B cell (primary cell): ENCODE results near the gene HHLA2. TPM values are rescaled to one million over a fixed set of nuclear protein-coding genes. Genes with fewer than 3 reads are reported as not detected.

Experiments used
- ATAC-seq: fragments of 200-7000 bp; cut with Tn5 transposase; one replicate; pipeline ENCODE4 v1.10.0; 2021; ENCODE audit warnings: low read depth, mild to moderate bottlenecking, moderate number of reproducible peaks, moderate library complexity
- CTCF ChIA-PET: fragments of 350-600 bp; sonication (Branson Sonifier 250); formaldehyde crosslinking; loops from one replicate; lab custom pipeline; 2021; ENCODE audit warnings: antibody characterized with exemption, inconsistent platforms; lab: Charles Lee
- POLR2A ChIA-PET: fragments of 350-600 bp; sonication (Branson Sonifier 250); formaldehyde crosslinking; loops from one replicate; lab custom pipeline; 2021; ENCODE audit warnings: antibody characterized with exemption; lab: Charles Lee
- DNase-seq: peaks from one replicate; pipeline ENCODE4 v3.0.0; 2013
- H2AFZ ChIP-seq: 2 replicates; pipeline ENCODE4 v1.6.1; 2012; ENCODE audit warnings: mild to moderate bottlenecking, low read depth, low read length; ENCODE audit not compliant: insufficient read depth, poor library complexity, severe bottlenecking
- H3K27ac ChIP-seq, 2 donors: 1 replicate in 1 of 2; 2 replicates in 1 of 2; pipeline ENCODE4 v1.5.1; 2012 to 2013; ENCODE audit warnings: low read length in 2 of 2, mild to moderate bottlenecking in 2 of 2, moderate library complexity in 1 of 2
- H3K27me3 ChIP-seq, 4 experiments: fragments of 200-600 bp in 1 of 4; sonication (generic) in 1 of 4; replicated peaks in 1 of 4; 1 replicate in 2 of 4; 2 replicates in 2 of 4; pipeline versions ENCODE4 v1.6.1 to v1.7.0; 2013 to 2016; ENCODE audit warnings: low read length in 3 of 4, mild to moderate bottlenecking in 2 of 4, mixed read lengths in 1 of 4, moderate library complexity in 1 of 4; ENCODE audit not compliant: insufficient read depth in 4 of 4, control insufficient read depth in 3 of 4; ENCODE audit errors: control extremely low read depth in 1 of 4
- H3K36me3 ChIP-seq, 2 experiments: replicated peaks in 1 of 2; 1 replicate in 1 of 2; 2 replicates in 1 of 2; pipeline versions ENCODE4 v1.6.1 to v1.7.1; 2013; ENCODE audit warnings: low read length in 1 of 2; ENCODE audit not compliant: insufficient read depth in 2 of 2, control insufficient read depth in 1 of 2; ENCODE audit errors: control extremely low read depth in 1 of 2, extremely low read depth in 1 of 2
- H3K4me1 ChIP-seq, 2 donors: fragments of 200-600 bp in 1 of 2; sonication (generic) in 1 of 2; 1 replicate in 1 of 2; 2 replicates in 1 of 2; pipeline versions ENCODE4 v1.5.1 to v1.6.1; 2013 to 2017; ENCODE audit warnings: low read length in 2 of 2; ENCODE audit not compliant: control insufficient read depth in 2 of 2, insufficient read depth in 2 of 2
- H3K4me2 ChIP-seq: replicated peaks from 2 replicates; pipeline ENCODE3; 2012; ENCODE audit warnings: mild to moderate bottlenecking, low read depth, low read length; ENCODE audit not compliant: poor library complexity, severe bottlenecking
- H3K4me3 ChIP-seq, 5 experiments: fragments of 200-600 bp in 1 of 5; sonication (generic) in 1 of 5; 1 replicate in 3 of 5; 2 replicates in 2 of 5; pipeline versions ENCODE4 v1.5.1 to v1.7.0; 2011 to 2016; ENCODE audit warnings: low read length in 4 of 5, mild to moderate bottlenecking in 4 of 5, low read depth in 2 of 5, control low read depth in 1 of 5, moderate library complexity in 1 of 5; ENCODE audit not compliant: insufficient read depth in 1 of 5; ENCODE audit errors: control extremely low read depth in 1 of 5, extremely low read depth in 1 of 5
- H3K79me2 ChIP-seq: fragments of 200-600 bp; sonication (generic); one replicate; pipeline ENCODE4 v1.6.0; 2016; ENCODE audit warnings: low read length; ENCODE audit not compliant: control insufficient read depth, insufficient read depth
- H3K9ac ChIP-seq: fragments of 200-600 bp; sonication (generic); 2 replicates; pipeline ENCODE4 v1.6.1; 2017; ENCODE audit warnings: mild to moderate bottlenecking, low read length, moderate library complexity
- H3K9me3 ChIP-seq, 3 donors: one replicate each; pipeline versions ENCODE4 v1.6.1 to v1.7.1; 2013; ENCODE audit warnings: low read length in 2 of 3; ENCODE audit not compliant: control insufficient read depth in 2 of 3, insufficient read depth in 1 of 3; ENCODE audit errors: control extremely low read depth in 1 of 3
- H4K20me1 ChIP-seq: 2 replicates; pipeline ENCODE4 v1.6.0; 2012; ENCODE audit warnings: mild to moderate bottlenecking, low read length; ENCODE audit not compliant: insufficient read depth, control insufficient read depth, poor library complexity, severe bottlenecking
- H3K27ac Mint-ChIP-seq: one replicate; pipeline ENCODE4 v1.8.0; 2021; ENCODE audit warnings: mixed read lengths
- H3K27me3 Mint-ChIP-seq: one replicate; pipeline ENCODE4 v1.8.0; 2021; ENCODE audit warnings: mixed read lengths
- H3K4me1 Mint-ChIP-seq: one replicate; pipeline ENCODE4 v1.8.0; 2021; ENCODE audit warnings: mixed read lengths
- H3K4me3 Mint-ChIP-seq: one replicate; pipeline ENCODE4 v1.8.0; 2021; ENCODE audit warnings: mixed read lengths
- H3K9me3 Mint-ChIP-seq: one replicate; pipeline ENCODE4 v1.8.0; 2022; ENCODE audit warnings: mixed read lengths; ENCODE audit not compliant: insufficient read depth
- EZH2 ChIP-seq: IDR thresholded peaks from 2 replicates; pipeline ENCODE4 v1.6.1; 2012; ENCODE audit warnings: borderline replicate concordance, low read depth, mild to moderate bottlenecking, moderate library complexity, low read length; ENCODE audit not compliant: insufficient read depth, poor library complexity, severe bottlenecking
- WGBS: methylation state at CpG from one replicate; pipeline ENCODE4 v1.1.5; 2013; ENCODE audit warnings: missing lambda C conversion rate; ENCODE audit not compliant: insufficient coverage; 5-methylcytosine and 5-hydroxymethylcytosine counted together
- intact Hi-C: fragments of 100-400 bp; cut with micrococcal nuclease; formaldehyde crosslinking; loops from one replicate; pipeline ENCODE4 v1.10.0; 2022
- polyA plus RNA-seq: library from polyadenylated mRNA; depleted of rRNA; stranded (reverse); fragments of >200 nt; gene quantifications from 2 replicates; pipeline ENCODE4 v1.2.3, GENCODE V29; 2012
- total RNA-seq, 2 donors: library from RNA; stranded (reverse); fragments of 120-200 nt in 1 of 2; gene quantifications; 1 replicate in 1 of 2; 2 replicates in 1 of 2; pipeline versions ENCODE4 v1.2.3 to v1.2.4, GENCODE V29; 2013 to 2022
- TF ChIP-seq, protein P1 (sequence below): fragments of 200-600 bp; IDR thresholded peaks from one replicate; pipeline ENCODE4 v1.8.0; 2022; ENCODE audit warnings: antibody characterized with exemption, mild to moderate bottlenecking

HHLA2 gene
- total and polyA plus RNA-seq, 2 donors (not counting 1 experiment from before 2014, with no cell fraction given): 0.84 TPM

DNA sequence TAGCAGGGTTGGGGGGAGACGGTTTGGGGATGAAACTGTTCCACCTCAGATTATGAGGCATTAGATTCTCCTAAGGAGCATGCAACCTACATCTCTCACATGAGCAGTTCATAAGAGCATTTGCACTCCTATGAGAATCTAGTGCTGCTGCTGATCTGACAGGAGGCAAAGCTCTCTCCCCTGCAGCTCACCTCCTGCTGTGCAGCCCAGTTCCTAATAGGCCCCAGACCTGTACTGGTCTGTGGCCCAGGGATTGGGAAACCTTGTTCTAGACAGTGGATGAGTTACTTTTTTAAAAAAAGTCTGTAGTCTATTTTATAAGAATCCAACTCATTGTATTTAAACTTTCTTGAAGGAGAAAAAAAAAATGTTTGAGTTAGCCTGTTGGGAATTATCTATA lies 100.0 kb downstream of the HHLA2 start:
- Histone ChIP-seq H4K20me1 (no peaks in the 10 kb centered on the region), H3K79me2 (no peaks in the 10 kb centered on the region), H3K36me3 (no peaks in the 10 kb centered on the region), H3K4me1 (no peaks in the 10 kb centered on the region), H3K9ac (no peak overlapping the region), H3K4me2 (no peak overlapping the region), H3K27ac (no peak overlapping the region), H3K27me3 (no peaks in the 10 kb centered on the region), H2AFZ (no peak overlapping the region), H3K9me3 (peaks cover 0 to 4% (median 4%) of the 10 kb centered on the region in 3 donors), H3K4me3 (no peak overlapping the region)
- H3K27me3 Mint-ChIP-seq: peaks cover 4% of the 10 kb centered on the region
- ATAC-seq (no peak), DNase-seq (no peak)
- H3K9me3 Mint-ChIP-seq: no peaks in the 10 kb centered on the region
- no CpG with 5 or more reads among the region's 1 CpG for WGBS
- ChIA-PET POLR2A (no interaction called here), CTCF (no interaction called here)
- intact Hi-C loops: no loop called here
- no peaks in the 10 kb centered on the region for H3K4me1 Mint-ChIP-seq
- TF ChIP-seq EZH2: no peak
- TF ChIP-seq, protein P1, sequence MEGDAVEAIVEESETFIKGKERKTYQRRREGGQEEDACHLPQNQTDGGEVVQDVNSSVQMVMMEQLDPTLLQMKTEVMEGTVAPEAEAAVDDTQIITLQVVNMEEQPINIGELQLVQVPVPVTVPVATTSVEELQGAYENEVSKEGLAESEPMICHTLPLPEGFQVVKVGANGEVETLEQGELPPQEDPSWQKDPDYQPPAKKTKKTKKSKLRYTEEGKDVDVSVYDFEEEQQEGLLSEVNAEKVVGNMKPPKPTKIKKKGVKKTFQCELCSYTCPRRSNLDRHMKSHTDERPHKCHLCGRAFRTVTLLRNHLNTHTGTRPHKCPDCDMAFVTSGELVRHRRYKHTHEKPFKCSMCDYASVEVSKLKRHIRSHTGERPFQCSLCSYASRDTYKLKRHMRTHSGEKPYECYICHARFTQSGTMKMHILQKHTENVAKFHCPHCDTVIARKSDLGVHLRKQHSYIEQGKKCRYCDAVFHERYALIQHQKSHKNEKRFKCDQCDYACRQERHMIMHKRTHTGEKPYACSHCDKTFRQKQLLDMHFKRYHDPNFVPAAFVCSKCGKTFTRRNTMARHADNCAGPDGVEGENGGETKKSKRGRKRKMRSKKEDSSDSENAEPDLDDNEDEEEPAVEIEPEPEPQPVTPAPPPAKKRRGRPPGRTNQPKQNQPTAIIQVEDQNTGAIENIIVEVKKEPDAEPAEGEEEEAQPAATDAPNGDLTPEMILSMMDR: no peak
- H3K27ac Mint-ChIP-seq: no peak overlapping the region
- no peak overlapping the region for H3K4me3 Mint-ChIP-seq

DNA sequence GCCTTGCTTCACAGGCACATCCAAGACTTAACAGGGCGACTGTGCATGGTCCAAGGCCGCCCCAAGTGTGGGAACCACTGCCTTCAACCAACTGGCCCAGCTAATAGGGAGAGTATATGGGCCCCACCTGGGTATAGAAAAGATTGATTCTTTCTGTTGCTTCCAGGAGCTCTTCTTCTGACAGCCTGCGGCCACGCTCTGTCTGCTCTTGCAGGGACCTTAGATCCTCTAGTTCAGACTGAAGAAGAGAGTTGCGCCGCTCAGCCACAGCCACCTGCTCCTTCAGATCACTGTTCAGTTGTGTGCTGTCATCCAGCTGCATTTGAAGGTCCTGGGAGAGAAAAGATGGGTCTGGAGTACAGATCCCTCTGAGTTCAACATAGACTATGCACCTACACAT lies 102.2 kb downstream of the HHLA2 start:
- TF ChIP-seq EZH2: no peak
- TF ChIP-seq, protein P1: no peak
- H3K9me3 Mint-ChIP-seq: no peaks in the 10 kb centered on the region
- Histone ChIP-seq H3K79me2 (no peaks in the 10 kb centered on the region), H3K9ac (no peak overlapping the region), H3K27me3 (no peaks in the 10 kb centered on the region), H3K4me3 (no peak overlapping the region), H3K27ac (no peak overlapping the region), H3K36me3 (no peaks in the 10 kb centered on the region), H4K20me1 (no peaks in the 10 kb centered on the region), H2AFZ (no peak overlapping the region), H3K4me1 (no peaks in the 10 kb centered on the region), H3K4me2 (no peak overlapping the region), H3K9me3 (peaks cover 0 to 4% (median 4%) of the 10 kb centered on the region in 3 donors)
- H3K4me1 Mint-ChIP-seq: no peaks in the 10 kb centered on the region
- H3K4me3 Mint-ChIP-seq: no peak overlapping the region
- CTCF ChIA-PET: no interaction called here
- H3K27ac Mint-ChIP-seq: no peak overlapping the region
- POLR2A ChIA-PET: no interaction called here
- no peak for DNase-seq
- H3K27me3 Mint-ChIP-seq: no peaks in the 10 kb centered on the region
- 100% methylated on average over 2 of the region's 6 CpGs for WGBS
- intact Hi-C loops: no loop called here
- ATAC-seq: no peak
